Measurements from ENCODE around the gene RSRC1. TPM values are rescaled to one million over a fixed set of nuclear protein-coding genes. Genes with fewer than 3 reads are reported as not detected.
"Not testable (repeated sequence)": the region's sequence is repeated elsewhere in the genome, so short reads cannot be mapped to it uniquely, and the experiment has no call there.

The RSRC1 gene
- total and polyA plus RNA-seq, 11 donors, result 9.5 to 24.9 (median 21.3) TPM

DNA sequence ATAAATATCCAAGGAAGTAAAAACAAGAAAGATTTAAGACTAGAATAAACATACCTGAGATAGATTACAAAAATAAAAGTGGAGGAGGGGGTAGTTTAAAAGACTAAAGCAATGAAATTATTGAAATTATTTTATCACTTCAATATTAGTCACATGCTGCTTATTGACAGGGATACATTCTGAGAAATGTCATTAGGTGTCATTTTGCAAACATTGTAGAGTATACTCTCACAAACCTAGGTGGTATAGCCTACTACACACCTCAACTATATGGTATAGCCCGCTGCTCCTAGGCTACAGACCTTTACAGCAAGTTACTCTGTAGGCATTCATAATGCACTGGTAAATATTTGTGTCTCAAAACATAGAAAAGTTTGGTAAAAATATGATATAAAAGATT is 384.0 kb downstream of the RSRC1 start:
- Histone ChIP-seq H3K36me3 (no peaks in the 10 kb centered on the region), H3K27me3 (no peaks in the 10 kb centered on the region), H3K27ac (no peak overlapping the region), H3K4me3 (no peak overlapping the region), H3K4me1 (peaks cover 0 to 1% (median 0%) of the 10 kb centered on the region in 12 donors), H3K9me3 (peaks cover 0 to 15% (median 2%) of the 10 kb centered on the region in 12 donors)
- 97 to 100% (median 99%) methylated on average over 1 of the region's 1 CpG for WGBS, 4 donors
- DNase-seq, result no peak
- no peak for ATAC-seq
- no peak for TF ChIP-seq POLR2A (IDR thresholded peaks at IDR 0.05)
- no peak for TF ChIP-seq CTCF (IDR thresholded peaks at IDR 0.05)
- intact Hi-C loops (cut with DNase I), result no loop called here

GRCh38 chr3:158494673-158495072 is 384.8 kb downstream of the RSRC1 start:
- ATAC-seq (no peak), DNase-seq (no peak)
- TF ChIP-seq POLR2A (IDR thresholded peaks at IDR 0.05) (no peak), CTCF (IDR thresholded peaks at IDR 0.05) (no peak)
- Histone ChIP-seq H3K9me3 (peaks cover 0 to 22% (median 5%) of the 10 kb centered on the region in 12 donors), H3K27ac (no peak overlapping the region), H3K36me3 (no peaks in the 10 kb centered on the region), H3K27me3 (no peaks in the 10 kb centered on the region), H3K4me1 (no peaks in the 10 kb centered on the region), H3K4me3 (no peak overlapping the region)
- intact Hi-C loops (cut with DNase I), result no loop called here
- WGBS, 4 donors, result 93 to 97% (median 95%) methylated on average over 5 of the region's 5 CpGs

DNA sequence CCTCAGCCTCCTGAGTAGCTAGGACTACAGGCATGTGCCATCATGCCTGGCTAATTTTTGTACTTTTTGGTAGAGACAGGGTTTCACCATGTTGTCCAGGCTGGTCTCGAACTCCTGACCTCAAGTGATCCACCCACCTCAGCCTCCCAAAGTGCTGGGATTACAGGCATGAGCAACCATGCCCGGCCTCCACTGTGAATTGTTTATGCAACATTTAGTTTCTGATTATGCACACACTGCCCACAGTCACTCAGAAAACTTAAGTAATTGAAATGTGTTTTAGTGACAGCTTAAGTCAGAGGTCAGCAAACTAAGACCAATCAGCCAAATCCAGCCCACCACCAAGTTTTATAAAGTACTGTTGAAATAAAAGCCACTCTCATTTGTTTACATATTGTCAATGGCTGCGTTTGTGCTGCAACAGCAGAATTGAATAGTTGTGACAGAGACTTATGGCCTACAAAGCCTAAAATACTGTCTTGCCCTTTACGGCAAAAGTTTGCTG is 385.6 kb downstream of the RSRC1 start:
- H3K27ac ChIP-seq; H3K36me3 ChIP-seq; intact Hi-C loops (cut with DNase I); H3K4me1 ChIP-seq; DNase-seq; H3K27me3 ChIP-seq; H3K4me3 ChIP-seq; ATAC-seq: not testable (repeated sequence)
- 86 to 94% (median 92%) methylated on average over 4 of the region's 4 CpGs for WGBS, 4 donors
- H3K9me3 ChIP-seq, result peaks cover 0 to 30% (median 5%) of the 10 kb centered on the region in 12 donors

- TF ChIP-seq CTCF (IDR thresholded peaks at IDR 0.05) (no peak), POLR2A (IDR thresholded peaks at IDR 0.05) (no peak)
- H3K36me3 ChIP-seq, result no peaks in the 10 kb centered on the region
- H3K9me3 ChIP-seq, result peaks cover 0 to 10% (median 0%) of the 10 kb centered on the region in 12 donors
- H3K4me1 ChIP-seq, result no peaks in the 10 kb centered on the region
- peak in 1 of 4 donors; percentile 67 for ATAC-seq
- H3K27me3 ChIP-seq, result no peaks in the 10 kb centered on the region
- H3K4me3 ChIP-seq, result no peak overlapping the region
- intact Hi-C loops (cut with DNase I), result no loop called here
- no peak for DNase-seq
- H3K27ac ChIP-seq, result no peak overlapping the region
These were observed 395.2 kb downstream of the RSRC1 start for GRCh38 chr3:158505117-158505516.

DNA sequence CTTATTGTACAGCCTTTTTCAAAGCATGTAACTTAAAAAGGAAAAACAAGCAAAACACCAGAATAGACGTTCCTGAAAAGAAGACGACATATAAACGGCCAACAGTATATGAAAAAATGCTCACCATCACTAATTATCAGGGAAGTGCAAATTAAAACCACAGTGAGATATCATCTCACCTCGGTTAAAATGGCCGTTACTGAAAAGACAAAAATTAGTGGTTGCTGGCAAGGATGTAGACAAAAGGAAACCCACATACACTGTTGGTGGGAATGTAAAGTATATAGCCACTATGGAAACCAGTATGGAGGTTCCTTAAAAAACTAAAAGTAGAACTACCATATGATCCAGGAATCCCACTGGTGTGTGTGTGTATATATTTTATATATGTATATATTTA is 396.6 kb downstream of the RSRC1 start:
- WGBS, 4 donors, result 85 to 92% (median 90%) methylated on average over 5 of the region's 5 CpGs
- no peaks in the 10 kb centered on the region for H3K36me3 ChIP-seq
- intact Hi-C loops (cut with DNase I), result no loop called here
- ATAC-seq, result no peak
- no peak overlapping the region for H3K4me3 ChIP-seq
- no peak for TF ChIP-seq CTCF (IDR thresholded peaks at IDR 0.05)
- TF ChIP-seq POLR2A (IDR thresholded peaks at IDR 0.05), result no peak
- H3K4me1 ChIP-seq, result no peaks in the 10 kb centered on the region
- H3K27me3 ChIP-seq, result no peaks in the 10 kb centered on the region
- H3K27ac ChIP-seq, result no peak overlapping the region
- DNase-seq, result no peak
- H3K9me3 ChIP-seq, result peaks cover 0 to 5% (median 0%) of the 10 kb centered on the region in 12 donors
